Measurements from ENCODE around the gene PLA2G2C.

The PLA2G2C gene

DNA sequence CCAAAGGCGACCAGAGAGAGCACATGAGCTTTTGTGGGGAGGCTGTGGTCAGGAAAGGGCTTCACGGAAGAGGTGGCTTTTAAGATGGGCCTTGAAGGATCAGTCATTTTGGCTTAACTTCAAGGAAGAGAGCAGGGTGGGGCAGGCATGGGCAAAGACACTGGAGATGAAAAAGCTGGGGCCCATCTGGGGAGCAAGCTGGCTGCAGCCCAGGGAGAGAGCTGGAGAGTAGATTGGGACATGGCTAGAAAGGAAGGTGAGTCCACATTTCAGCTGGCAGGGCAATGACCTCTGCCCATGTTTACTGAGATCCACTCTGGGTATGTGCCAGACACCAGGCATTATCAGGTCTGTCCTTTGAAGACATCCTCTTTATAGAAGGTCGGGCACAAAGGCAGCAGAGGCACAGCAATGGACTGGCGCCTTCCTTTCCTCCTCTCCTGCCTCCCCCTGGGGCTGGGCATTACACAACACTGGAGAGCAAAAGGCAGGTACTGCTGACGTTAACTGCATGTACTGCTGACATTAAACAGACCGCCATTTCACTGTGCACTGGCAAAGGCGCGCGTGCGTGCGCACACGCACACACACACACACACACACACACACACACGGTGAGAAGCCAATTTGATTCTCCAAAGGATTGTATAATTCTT, 2.6 kb downstream of the PLA2G2C start:
- DNase-seq, result no peak

DNA sequence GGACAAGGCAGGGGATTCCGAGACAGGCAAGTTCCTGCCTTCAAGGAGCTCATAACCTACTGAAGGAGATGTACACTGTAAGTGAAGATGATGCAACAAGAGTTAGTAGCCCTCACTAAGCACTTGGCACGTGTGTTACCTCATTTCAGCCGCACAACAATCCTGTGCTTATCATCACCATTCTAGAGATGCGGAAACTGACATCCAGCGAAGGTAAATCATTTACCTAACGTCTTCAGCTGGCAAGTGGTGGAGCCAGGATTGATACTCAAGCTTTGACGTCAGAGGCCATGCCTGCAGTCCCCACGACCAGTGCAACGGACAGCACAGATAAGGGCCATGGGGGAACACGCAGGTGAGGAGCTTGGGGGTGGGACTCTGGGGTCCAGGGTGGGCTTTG, 3.3 kb downstream of the PLA2G2C start:
- no peak for DNase-seq

GRCh38 chr1:20182415-20182814, 3.9 kb downstream of the PLA2G2C start:
- no peak for DNase-seq

DNA sequence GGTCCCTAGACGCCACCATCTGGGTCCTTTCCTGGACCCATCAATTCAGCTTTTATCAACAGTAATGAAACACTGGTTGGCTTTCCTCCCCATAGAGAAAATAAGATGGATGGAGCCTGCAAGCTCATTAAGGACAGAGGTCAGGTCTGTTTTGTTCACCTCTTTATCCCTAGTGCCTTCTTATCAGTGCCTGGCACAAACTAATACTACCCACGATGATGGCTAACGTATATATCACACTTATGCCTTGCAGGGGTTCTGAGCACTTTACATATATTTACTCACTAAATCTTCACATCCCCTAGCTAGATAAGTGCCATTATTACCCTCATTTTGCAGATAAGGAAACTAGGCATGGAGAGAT, 5.5 kb downstream of the PLA2G2C start:
- no peak for DNase-seq

DNA sequence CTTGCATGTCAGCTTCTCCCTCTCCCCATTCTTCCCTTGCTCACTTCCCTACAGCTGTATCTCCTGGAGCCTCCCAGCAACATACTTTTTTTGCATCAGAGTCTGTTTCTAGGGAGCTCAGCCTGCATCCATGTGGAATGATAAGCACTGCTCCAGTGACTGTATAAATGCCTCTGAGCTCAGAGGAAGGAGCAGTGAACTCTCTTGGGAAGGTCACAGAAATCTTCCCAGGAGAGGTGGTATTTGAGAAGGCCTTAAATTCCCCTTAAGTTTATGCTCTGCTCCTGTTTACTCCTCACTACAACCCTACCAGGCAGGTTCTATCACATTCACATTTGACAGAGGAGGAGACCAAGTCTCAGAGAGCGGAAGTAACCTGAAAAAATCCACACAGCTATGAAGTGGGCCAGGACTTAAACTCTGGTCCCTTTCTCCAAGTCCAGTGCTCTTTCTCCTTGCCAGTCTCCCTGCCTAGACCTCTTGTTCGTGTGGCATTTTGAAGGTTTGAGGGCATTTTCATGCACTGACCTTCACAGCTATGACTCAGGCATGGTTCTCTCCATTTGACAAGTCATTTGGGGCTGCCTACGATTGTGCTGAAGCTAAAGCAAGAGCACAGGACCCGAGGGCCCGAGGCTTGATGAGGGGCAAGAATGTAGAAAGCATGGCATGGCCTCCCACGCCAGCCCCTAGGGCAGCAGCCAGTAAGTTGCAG, 6.0 kb downstream of the PLA2G2C start:
- no peak for DNase-seq

DNA sequence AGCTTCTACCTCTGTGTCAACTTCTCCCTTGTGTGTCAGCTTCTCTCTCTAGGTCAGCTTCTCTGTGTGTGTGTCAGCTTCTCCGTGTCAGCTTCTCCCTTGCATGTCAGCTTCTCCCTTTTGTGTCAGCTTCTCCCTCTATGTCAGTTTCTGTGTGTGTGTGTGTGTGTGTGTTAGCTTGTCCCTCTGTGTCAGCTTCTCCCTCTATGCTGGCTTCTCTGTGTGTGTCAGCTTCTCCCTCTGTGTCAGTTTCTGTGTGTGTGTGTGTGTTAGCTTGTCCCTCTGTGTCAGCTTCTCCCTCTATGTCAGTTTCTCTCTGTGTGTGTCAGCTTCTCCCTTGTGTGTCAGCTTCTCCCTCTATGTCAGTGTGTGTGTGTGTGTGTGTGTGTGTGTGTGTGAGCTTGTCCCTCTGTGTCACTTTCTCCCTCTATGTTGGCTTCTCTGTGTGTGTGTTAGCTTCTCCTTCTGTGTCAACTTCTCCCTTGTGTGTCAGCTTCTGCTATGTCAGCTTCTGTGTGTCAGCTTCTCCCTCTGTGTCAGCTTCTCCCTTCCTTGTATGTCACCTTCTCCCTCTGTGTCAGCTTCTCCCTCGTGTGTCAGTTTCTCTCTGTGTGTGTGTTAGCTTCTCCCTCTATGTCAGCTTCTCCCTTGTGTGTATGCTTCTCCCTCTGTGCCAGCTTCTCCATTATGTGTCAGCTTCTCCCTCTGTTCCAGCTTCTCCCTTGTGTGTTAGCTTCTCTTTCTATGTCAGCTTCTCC, 6.8 kb downstream of the PLA2G2C start:
- no peak for DNase-seq

- DNase-seq, result no peak
These were observed 7.5 kb downstream of the PLA2G2C start for GRCh38 chr1:20178634-20179370.

DNA sequence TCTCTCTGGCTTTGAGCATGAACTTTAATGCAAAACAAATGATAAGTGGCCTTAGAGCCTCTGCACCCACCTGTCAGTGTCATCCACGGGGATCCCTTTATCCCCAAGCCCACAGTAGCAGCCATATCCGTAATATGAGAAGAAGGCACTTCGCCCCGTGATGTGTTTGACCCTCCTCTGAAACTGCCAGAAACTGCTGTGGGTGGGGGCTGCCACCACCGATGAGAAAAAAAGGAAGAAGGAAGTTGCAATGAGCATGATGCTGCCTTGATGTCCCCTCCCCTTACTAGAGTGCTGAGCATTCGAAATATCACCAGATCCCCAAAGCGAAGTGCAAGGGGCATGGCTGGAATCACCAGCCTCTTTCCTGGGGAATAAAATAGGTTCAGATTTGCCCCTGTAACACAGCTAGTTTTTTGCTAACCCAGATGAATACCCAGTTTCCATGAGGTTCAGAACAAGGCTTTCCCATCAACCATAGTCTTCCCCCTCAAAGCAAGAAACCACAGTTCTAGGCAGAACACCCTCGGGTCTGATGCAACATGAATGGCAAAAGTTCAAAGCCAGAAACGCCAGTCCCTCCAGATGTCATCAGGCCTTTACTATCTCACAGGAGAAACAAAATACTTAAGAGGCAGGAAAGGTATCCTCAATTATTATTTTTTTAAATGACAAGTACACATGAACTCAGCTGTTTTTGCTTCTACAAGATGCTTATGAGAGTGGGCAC, 11.2 kb downstream of the PLA2G2C start:
- DNase-seq, result no peak

- DNase-seq, result no peak
These were observed 14.2 kb downstream of the PLA2G2C start for GRCh38 chr1:20172033-20172590.

DNA sequence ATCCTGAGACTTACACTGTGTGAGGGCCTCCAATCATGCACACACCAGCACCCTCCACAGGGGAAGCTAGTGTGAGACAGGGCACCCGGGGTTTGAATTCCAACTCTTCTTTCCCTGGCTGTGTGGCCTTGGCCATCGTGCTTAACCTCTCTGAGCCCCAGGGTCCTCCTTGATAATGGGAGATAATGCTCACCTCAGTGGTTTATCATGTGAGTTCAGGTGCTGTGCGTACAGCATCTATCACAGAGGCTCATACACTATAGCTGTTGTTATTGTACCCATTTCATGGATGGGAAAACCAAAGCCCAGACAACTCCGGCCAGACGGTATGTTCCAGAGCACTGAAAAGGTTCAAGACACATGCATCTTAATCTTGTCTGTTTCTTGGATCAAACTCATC, 16.4 kb downstream of the PLA2G2C start:
- DNase-seq, result no peak

- no peak for DNase-seq
These were observed 17.5 kb downstream of the PLA2G2C start for GRCh38 chr1:20168564-20169491.

GRCh38 chr1:20167126-20167525, 19.2 kb downstream of the PLA2G2C start:
- no peak for DNase-seq

DNA sequence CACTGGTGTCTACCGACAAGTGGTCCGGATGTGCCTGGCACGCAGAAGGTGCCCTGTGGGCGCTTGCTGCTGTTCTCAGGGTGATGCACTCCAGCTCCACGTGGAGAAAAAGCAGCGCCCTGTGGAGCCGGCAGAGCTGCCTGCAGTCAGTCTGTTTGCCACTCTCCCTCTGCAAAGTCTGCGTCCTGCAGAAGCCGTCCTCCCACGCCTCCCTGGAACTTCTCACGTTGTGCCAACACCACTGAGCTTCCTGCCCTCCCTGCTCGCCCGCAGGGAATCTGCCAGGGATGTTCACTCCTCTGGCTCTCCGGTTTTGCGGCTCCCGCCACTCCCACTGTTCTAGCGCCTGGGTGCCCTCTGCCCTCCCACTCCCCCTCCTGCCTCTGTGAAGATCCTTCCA, 20.3 kb downstream of the PLA2G2C start:
- no peak for DNase-seq

GRCh38 chr1:20165522-20165951, 20.8 kb downstream of the PLA2G2C start:
- DNase-seq, result no peak

DNA sequence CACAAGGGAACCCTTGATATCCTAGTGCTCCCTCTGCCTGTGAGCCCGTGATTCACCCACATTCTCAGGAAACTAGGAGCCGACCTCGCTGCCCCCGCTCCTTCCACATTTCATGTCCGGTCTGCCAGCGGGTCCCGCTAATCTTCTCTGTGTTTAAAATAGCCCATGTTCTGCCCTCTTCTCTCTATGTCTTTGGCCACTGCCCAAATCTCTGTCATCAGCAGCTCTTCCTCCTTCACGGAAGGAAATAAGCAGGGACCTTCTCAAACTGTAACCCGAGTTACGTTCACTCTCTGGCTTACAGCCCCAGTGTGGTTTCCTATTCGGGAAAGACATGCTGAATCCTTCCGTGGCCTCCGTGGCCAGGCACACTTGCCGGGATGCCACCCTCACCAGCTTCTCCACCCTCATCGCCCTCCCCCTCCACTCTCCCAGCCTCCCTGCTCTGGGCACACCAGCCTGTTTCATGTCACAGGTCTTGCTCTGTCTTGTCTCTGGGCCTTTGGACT, 21.6 kb downstream of the PLA2G2C start:
- DNase-seq, result no peak

DNA sequence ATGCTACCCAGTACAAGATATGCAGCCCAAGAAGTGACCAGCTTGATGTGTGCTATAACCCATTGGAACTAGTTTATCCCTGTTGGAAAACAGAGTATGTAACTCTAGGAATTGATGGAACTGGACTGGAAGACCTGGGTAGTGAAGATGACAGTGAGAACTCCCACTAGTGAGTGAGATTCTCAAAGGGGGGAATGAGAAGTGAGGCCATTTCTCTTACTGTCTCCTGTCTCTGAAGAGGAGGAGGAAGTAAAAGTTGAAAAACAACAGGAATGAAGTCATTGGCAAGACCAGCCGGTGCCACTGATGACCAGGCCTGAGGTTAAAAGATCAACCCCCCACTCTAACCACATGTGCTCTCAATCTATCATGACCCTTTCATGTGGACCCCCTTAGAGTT, 26.3 kb downstream of the PLA2G2C start:
- no peak for DNase-seq

DNA sequence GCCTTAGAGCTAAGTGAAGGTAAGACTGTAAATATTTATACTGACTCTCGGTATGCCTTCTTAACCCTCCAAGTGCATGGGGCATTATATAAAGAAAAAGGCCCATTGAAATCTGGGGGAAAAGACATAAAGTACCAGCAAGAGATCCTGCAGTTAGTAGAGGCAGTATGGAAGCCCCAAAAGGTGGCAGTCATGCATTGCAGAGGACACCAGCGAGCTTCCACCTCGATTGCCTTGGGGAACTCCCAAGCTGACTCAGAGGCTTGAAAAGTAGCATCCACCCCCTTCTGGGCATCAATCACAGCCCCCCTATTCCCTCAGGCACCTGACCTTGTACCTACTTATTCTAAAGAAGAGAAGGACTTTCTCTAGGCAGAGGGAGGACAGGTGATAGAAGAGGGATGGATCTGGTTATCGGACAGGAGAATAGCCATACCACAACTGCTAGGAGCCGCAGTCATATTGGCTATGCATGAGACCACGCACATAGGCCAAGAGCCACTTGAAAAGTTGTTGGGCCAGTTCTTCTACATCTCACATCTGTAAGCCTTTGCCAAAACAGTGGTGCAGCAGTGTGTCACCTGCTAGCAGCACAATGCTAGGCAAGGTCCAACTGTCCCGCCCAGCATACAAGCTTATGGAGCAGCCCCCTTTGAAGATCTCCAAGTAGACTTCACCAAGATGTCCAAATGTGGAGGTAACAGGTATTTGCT, 27.8 kb downstream of the PLA2G2C start:
- DNase-seq, result no peak

DNA sequence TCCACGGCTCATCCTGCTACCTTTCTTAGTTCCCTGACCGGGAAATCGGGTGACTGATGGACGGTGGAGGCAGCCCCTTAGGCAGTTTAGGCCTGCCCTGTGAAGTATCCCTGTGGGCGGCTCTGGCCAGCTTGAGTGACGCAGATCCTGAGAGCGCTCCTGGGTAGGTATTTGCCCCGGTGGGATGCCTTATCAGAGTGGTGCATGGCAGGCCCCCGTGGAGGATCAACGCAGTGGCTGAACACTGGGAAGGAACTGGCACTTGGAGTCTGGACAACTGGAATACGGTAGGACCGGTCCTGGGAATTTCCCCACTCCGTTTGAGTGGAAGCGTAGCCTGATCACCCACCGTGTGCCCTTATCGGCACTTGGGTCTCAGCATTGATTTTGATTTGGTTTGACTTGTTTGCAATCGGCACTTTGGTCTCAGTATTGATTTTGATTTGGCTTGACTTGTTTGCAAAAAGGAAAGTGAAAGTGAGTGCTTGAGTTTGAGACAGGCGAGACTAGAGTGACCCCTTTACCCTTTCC, 32.0 kb downstream of the PLA2G2C start:
- DNase-seq, result no peak

DNA sequence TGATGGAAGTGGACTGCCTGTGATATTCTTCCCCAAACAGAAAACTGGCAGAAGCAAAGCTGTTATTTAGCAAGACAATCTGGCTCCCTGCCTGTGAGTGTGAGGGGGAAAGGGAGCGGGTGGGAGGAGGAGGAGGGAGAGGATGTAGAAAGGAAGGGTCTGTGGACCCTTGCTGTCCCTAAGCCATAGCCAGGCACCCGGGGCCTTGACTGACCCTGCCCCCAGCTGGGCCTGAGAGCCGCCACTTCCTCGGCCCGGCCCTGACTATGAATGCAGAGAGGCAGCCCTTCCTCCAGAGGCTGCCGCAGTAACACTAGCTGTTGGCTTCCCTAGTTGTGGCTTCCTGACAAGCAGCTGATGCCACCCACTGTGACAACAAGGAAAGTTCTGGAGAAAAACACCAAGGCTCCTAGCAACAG, 33.3 kb downstream of the PLA2G2C start:
- no peak for DNase-seq

- no peak for DNase-seq
These were observed 33.8 kb downstream of the PLA2G2C start for GRCh38 chr1:20152599-20152930.

All from stimulated activated CD4-positive, alpha-beta T cell treated with anti-CD3 and anti-CD28 coated beads, Interleukin-2, amount 100 ng/mL, for 48 hours (primary cell).